Neural progenitor cell (in vitro differentiated cells): ENCODE results near the gene SH2D2A. TPM values are rescaled to one million over a fixed set of nuclear protein-coding genes. Genes with fewer than 3 reads are reported as not detected.

Experiments used
- DNase-seq: peaks from one replicate; pipeline ENCODE4 v3.0.0-alpha.2; 2016; ENCODE audit warnings: low spot score
- H2AFZ ChIP-seq: fragments of 200-600 bp; sonication (generic); replicated peaks from 2 replicates; pipeline ENCODE4 v1.6.1; 2016; ENCODE audit warnings: antibody characterized with exemption
- H3F3A ChIP-seq: fragments of 200-600 bp; sonication (generic); 2 replicates; pipeline ENCODE4 v1.6.1; 2016; ENCODE audit warnings: antibody characterized with exemption, low read depth
- H3K27ac ChIP-seq: fragments of 200-600 bp; sonication (generic); 2 replicates; pipeline ENCODE4 v1.5.1; 2016; ENCODE audit warnings: mild to moderate bottlenecking
- H3K27me3 ChIP-seq: fragments of 200-600 bp; sonication (generic); 2 replicates; pipeline ENCODE4 v1.6.1; 2016; ENCODE audit warnings: mild to moderate bottlenecking, moderate library complexity
- H3K36me3 ChIP-seq: fragments of 200-600 bp; sonication (generic); 2 replicates; pipeline ENCODE4 v1.5.1; 2016
- H3K4me1 ChIP-seq: fragments of 200-600 bp; sonication (generic); 2 replicates; pipeline ENCODE4 v1.6.1; 2016; ENCODE audit warnings: mixed run types
- H3K4me2 ChIP-seq: fragments of 200-600 bp; sonication (generic); 2 replicates; pipeline ENCODE4 v1.6.1; 2016
- H3K4me3 ChIP-seq: fragments of 200-600 bp; sonication (generic); 2 replicates; pipeline ENCODE4 v1.5.1; 2016
- H3K79me2 ChIP-seq: fragments of 200-600 bp; sonication (generic); 2 replicates; pipeline ENCODE4 v1.6.1; 2016; ENCODE audit warnings: low read depth
- H3K9ac ChIP-seq: fragments of 200-600 bp; sonication (generic); 2 replicates; pipeline ENCODE4 v1.6.1; 2016
- H3K9me3 ChIP-seq: fragments of 200-600 bp; sonication (generic); 2 replicates; pipeline ENCODE4 v1.5.1; 2016; ENCODE audit warnings: low read depth
- H4K20me1 ChIP-seq: fragments of 200-600 bp; sonication (generic); 2 replicates; pipeline ENCODE4 v1.6.1; 2016; ENCODE audit warnings: low read depth
- H3K27ac Mint-ChIP-seq: 3 replicates; pipeline ENCODE4 v1.8.0; 2021; ENCODE audit warnings: mixed read lengths
- H3K27me3 Mint-ChIP-seq: 2 replicates; pipeline ENCODE4 v1.8.0; 2022; ENCODE audit warnings: low read depth, mild to moderate bottlenecking, inconsistent platforms, moderate library complexity, mixed read lengths; ENCODE audit not compliant: insufficient read depth
- H3K36me3 Mint-ChIP-seq: 3 replicates; pipeline ENCODE4 v1.8.0; 2021; ENCODE audit warnings: mixed read lengths
- H3K4me1 Mint-ChIP-seq: 3 replicates; pipeline ENCODE4 v1.8.0; 2021; ENCODE audit warnings: mixed read lengths
- H3K4me3 Mint-ChIP-seq: 3 replicates; pipeline ENCODE4 v1.8.0; 2021; ENCODE audit warnings: mild to moderate bottlenecking, moderate library complexity, mixed read lengths
- H3K9me3 Mint-ChIP-seq: 3 replicates; pipeline ENCODE4 v1.8.0; 2020; ENCODE audit warnings: mixed read lengths
- EZH2 ChIP-seq: fragments of 200-600 bp; sonication (generic); IDR thresholded peaks from 2 replicates; pipeline ENCODE4 v1.6.1; 2017; ENCODE audit warnings: antibody characterized with exemption, mild to moderate bottlenecking, moderate library complexity
- EZH2phosphoT487 ChIP-seq: fragments of 200-600 bp; sonication (generic); IDR thresholded peaks from 2 replicates; pipeline ENCODE4 v1.6.1; 2017; ENCODE audit warnings: antibody characterized with exemption
- total RNA-seq: library from RNA; depleted of rRNA; stranded (reverse); fragments of >200 nt; gene quantifications from 2 replicates; pipeline ENCODE4 v1.2.3, GENCODE V29; 2015; ENCODE audit warnings: low replicate concordance
- TF ChIP-seq, protein P1 (sequence below): fragments of 200-600 bp; sonication (generic); IDR thresholded peaks from 2 replicates; pipeline ENCODE4 v1.5.1; 2017; ENCODE audit warnings: antibody characterized with exemption, mild to moderate bottlenecking

SH2D2A gene
- total RNA-seq, 1 donor from 2014 or later, result not detected

DNA sequence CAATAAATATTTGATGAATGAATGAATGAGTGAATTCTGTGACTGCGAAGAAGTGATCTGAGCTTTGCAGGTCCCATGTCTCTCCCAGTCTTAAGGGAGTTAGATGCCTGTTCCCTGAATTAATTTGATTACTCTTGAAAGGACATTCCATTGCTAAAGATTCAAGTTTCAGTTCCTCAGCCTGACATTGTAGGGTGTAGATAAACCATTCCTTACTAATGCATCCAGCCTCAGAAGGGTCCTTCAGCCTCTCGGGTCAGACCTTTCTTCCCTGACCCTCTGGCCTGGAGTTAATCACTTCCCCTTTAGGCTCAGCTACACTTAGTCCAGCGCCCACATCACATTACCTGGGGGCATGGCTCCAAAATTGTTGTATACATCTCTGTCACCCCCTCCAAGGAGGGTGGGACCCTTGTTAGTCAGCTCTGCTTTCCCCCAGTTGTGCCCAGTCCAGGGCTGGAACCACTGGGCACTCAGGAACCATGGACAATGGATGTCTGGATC lies 39.7 kb upstream of the SH2D2A start:
- no peak overlapping the region for H2AFZ ChIP-seq
- TF ChIP-seq EZH2 (no peak), EZH2phosphoT487 (no peak)
- TF ChIP-seq, protein P1, sequence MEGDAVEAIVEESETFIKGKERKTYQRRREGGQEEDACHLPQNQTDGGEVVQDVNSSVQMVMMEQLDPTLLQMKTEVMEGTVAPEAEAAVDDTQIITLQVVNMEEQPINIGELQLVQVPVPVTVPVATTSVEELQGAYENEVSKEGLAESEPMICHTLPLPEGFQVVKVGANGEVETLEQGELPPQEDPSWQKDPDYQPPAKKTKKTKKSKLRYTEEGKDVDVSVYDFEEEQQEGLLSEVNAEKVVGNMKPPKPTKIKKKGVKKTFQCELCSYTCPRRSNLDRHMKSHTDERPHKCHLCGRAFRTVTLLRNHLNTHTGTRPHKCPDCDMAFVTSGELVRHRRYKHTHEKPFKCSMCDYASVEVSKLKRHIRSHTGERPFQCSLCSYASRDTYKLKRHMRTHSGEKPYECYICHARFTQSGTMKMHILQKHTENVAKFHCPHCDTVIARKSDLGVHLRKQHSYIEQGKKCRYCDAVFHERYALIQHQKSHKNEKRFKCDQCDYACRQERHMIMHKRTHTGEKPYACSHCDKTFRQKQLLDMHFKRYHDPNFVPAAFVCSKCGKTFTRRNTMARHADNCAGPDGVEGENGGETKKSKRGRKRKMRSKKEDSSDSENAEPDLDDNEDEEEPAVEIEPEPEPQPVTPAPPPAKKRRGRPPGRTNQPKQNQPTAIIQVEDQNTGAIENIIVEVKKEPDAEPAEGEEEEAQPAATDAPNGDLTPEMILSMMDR, result no peak
- H3K79me2 ChIP-seq, result no peaks in the 10 kb centered on the region
- peaks cover 12% of the 10 kb centered on the region for H4K20me1 ChIP-seq
- no peak overlapping the region for H3K9ac ChIP-seq
- Mint-ChIP-seq H3K27me3 (peaks cover 40% of the 10 kb centered on the region), H3K4me1 (peaks cover 20% of the 10 kb centered on the region), H3K36me3 (no peaks in the 10 kb centered on the region), H3K9me3 (no peaks in the 10 kb centered on the region), H3K27ac (no peak overlapping the region), H3K4me3 (no peak overlapping the region)
- no peak for DNase-seq
- peaks cover 100% of the 10 kb centered on the region for H3K27me3 ChIP-seq
- peaks cover 27% of the 10 kb centered on the region for H3F3A ChIP-seq
- no peak overlapping the region for H3K27ac ChIP-seq
- peaks cover 19% of the 10 kb centered on the region for H3K4me1 ChIP-seq
- no peaks in the 10 kb centered on the region for H3K9me3 ChIP-seq
- H3K36me3 ChIP-seq, result no peaks in the 10 kb centered on the region
- H3K4me3 ChIP-seq, result no peak overlapping the region
- no peak overlapping the region for H3K4me2 ChIP-seq

DNA sequence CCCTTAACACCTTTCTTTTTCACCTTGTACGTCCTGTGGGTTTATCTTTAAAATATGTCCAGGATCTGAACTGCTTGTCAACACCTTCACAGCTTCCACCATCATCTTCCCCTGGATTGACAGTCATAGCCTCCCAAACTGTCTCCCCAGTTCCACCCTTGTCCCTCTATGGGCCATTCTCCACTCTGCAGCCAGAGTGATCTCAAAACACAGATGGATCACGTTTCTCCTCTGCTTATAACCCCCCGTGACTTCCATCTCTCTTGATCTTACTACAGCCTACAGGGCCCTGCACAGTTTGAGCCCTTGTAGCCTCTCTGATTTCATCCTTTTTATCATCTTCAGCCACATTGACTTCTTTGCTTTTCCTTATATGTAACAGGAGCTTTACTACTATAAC lies 38.0 kb upstream of the SH2D2A start:
- Histone ChIP-seq H3K36me3 (no peaks in the 10 kb centered on the region), H3K79me2 (no peaks in the 10 kb centered on the region), H3K27me3 (peaks cover 100% of the 10 kb centered on the region), H4K20me1 (peaks cover 12% of the 10 kb centered on the region), H3K4me1 (peaks cover 11% of the 10 kb centered on the region), H3K9me3 (no peaks in the 10 kb centered on the region), H3K4me2 (no peak overlapping the region), H3F3A (peaks cover 13% of the 10 kb centered on the region), H2AFZ (no peak overlapping the region), H3K9ac (no peak overlapping the region), H3K27ac (no peak overlapping the region), H3K4me3 (no peak overlapping the region)
- no peak overlapping the region for H3K4me3 Mint-ChIP-seq
- no peaks in the 10 kb centered on the region for H3K9me3 Mint-ChIP-seq
- no peak for DNase-seq
- TF ChIP-seq, protein P1, result peak; percentile 3
- no peak for TF ChIP-seq EZH2phosphoT487
- peaks cover 17% of the 10 kb centered on the region for H3K4me1 Mint-ChIP-seq
- no peaks in the 10 kb centered on the region for H3K36me3 Mint-ChIP-seq
- H3K27ac Mint-ChIP-seq, result no peak overlapping the region
- H3K27me3 Mint-ChIP-seq, result peaks cover 47% of the 10 kb centered on the region

DNA sequence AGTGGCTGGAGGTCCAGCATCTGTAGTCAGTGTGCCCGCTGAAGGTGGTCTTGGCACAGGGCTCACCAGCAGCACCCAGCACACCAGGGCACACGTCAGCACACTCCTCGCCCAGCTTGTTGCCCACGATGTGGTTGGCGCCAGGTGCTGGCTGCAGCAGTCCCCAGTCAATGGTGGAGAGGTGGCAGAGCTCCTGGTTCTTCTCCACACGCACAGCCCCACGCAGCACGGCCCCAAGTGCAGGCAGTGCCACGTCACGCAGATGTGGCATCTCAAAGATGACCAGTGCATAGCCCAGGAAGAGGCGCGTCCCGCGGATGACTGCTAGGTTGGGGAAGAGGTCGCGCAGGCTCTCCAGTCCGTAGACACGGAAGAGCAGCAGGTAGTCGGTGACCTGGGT lies 37.1 kb upstream of the SH2D2A start:
- no peak overlapping the region for H3K27ac ChIP-seq
- H3K36me3 Mint-ChIP-seq, result no peaks in the 10 kb centered on the region
- H3F3A ChIP-seq, result peaks cover 6% of the 10 kb centered on the region
- peaks cover 11% of the 10 kb centered on the region for H3K4me1 ChIP-seq
- H3K27me3 Mint-ChIP-seq, result peaks cover 53% of the 10 kb centered on the region
- peaks cover 18% of the 10 kb centered on the region for H3K4me1 Mint-ChIP-seq
- H3K9ac ChIP-seq, result no peak overlapping the region
- no peak overlapping the region for H2AFZ ChIP-seq
- TF ChIP-seq, protein P1, result no peak
- no peak for TF ChIP-seq EZH2phosphoT487
- no peak for TF ChIP-seq EZH2
- peaks cover 100% of the 10 kb centered on the region for H3K27me3 ChIP-seq
- no peak overlapping the region for H3K4me2 ChIP-seq
- no peaks in the 10 kb centered on the region for H3K36me3 ChIP-seq
- peaks cover 4% of the 10 kb centered on the region for H4K20me1 ChIP-seq
- no peak overlapping the region for H3K4me3 ChIP-seq
- no peaks in the 10 kb centered on the region for H3K79me2 ChIP-seq
- H3K4me3 Mint-ChIP-seq, result peak overlapping the region; percentile 35
- H3K9me3 Mint-ChIP-seq, result no peaks in the 10 kb centered on the region
- no peaks in the 10 kb centered on the region for H3K9me3 ChIP-seq
- no peak for DNase-seq
- H3K27ac Mint-ChIP-seq, result no peak overlapping the region
